GM21528 (cell line): ENCODE data around the gene POU2F3.

Experiments used
- ATAC-seq: cut with Tn5 transposase; IDR thresholded peaks from one replicate; pipeline ENCODE4 v1.9.1; 2021; ENCODE audit warnings: mild to moderate bottlenecking, moderate library complexity; ENCODE audit not compliant: unreplicated experiment, low FRiP score

Gene POU2F3

DNA sequence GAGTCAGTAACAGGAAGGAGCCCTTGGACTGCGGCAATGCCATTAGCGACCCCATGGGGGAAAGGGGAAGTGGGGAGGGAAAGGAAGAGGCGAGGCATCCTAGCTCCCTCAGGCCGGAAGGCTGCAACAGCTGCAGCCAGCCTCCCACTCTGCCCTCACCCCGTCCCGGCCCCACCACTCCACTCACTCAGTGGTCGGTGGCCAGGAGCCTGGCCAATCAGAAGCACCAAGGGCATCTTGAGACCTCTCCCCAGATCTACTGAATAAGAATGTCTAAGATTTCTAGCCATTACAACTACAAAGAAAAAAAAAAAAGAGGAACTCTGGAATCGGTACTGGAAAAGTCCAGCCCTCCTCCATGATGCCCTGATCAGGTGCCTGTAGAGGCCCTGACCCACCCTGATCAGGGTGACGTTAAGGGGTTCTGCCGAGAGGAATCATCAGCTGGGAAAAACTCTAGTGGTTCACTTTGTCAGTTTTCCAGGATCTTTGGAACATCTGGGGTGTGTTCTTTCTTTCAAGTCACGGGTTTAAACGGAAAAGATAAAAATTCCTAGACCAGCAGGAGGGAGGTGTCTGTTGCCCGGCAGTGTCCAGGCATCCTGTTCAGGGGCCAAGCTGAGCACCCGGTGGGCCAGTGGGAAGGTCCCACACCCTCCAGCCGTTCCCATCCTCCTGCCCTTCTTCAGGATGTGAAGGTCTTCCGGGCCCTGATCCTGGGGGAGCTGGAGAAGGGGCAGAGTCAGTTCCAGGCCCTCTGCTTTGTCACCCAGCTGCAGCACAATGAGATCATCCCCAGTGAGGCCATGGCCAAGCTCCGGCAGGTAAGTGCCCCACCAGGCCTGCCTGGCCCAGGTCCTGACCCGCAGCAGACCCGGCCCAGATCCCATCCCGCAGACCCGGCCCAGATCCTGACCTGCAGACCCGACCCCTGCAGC is 14.7 kb upstream of the POU2F3 start:
- ATAC-seq: no peak

- no peak for ATAC-seq
Measured at GRCh38 chr11:120226242-120226641, 13.7 kb upstream of the POU2F3 start.

DNA sequence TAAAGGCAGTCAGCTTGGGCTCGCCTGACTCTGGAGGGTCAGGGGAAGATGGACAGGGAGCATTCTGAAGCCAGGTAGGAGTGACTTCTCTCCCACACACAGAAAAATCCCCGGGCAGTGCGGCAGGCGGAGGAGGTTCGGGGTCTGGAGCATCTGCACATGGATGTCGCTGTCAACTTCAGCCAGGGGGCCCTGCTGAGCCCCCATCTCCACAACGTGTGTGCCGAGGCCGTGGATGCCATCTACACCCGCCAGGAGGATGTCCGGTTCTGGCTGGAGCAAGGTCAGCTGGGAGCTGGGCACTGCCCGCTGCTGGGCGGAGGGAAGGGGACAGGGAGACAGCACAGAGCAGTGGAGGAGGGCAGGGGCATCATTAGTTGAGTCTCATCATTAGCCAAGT is 13.2 kb upstream of the POU2F3 start:
- no peak for ATAC-seq

GRCh38 chr11:120227228-120227852 is 12.6 kb upstream of the POU2F3 start:
- ATAC-seq: no peak

GRCh38 chr11:120228794-120229384 is 11.1 kb upstream of the POU2F3 start:
- no peak for ATAC-seq

- no peak for ATAC-seq
Measured at GRCh38 chr11:120229451-120230424, 10.2 kb upstream of the POU2F3 start.

DNA sequence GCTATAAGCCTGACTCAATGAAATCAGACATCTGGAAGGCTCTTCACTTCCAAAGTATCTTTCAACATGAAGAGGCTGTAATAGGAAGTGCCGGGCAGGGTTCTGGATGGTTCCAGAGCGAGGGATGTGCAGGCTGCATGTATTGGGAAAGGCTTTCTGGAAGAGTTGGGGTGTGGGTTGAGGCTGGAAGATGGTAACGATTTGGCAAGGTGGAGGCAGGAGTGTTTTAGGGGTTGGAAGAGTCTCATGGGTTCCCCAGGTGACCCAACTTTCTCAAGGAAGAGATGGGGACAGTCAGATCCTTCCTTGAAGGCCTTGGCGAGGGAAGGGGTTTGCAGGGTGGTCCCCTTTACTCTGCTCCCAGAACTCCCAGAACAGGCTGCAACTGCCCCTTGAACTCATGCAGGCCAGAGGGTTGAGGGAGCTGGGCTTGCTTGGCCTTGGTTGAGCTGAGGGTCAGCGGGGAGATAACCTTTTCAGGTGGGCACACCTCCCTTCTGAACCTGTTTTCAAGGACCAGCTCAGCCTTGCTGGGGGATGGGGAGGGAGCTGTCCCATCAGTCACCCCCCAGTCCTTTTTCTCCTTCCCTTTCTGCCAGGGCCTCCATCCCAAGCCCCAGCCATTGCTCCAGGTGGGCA is 9.4 kb upstream of the POU2F3 start:
- no peak for ATAC-seq

- ATAC-seq: no peak
Measured at GRCh38 chr11:120231963-120232362, 8.0 kb upstream of the POU2F3 start.

GRCh38 chr11:120233207-120233803 is 6.6 kb upstream of the POU2F3 start:
- ATAC-seq: no peak

DNA sequence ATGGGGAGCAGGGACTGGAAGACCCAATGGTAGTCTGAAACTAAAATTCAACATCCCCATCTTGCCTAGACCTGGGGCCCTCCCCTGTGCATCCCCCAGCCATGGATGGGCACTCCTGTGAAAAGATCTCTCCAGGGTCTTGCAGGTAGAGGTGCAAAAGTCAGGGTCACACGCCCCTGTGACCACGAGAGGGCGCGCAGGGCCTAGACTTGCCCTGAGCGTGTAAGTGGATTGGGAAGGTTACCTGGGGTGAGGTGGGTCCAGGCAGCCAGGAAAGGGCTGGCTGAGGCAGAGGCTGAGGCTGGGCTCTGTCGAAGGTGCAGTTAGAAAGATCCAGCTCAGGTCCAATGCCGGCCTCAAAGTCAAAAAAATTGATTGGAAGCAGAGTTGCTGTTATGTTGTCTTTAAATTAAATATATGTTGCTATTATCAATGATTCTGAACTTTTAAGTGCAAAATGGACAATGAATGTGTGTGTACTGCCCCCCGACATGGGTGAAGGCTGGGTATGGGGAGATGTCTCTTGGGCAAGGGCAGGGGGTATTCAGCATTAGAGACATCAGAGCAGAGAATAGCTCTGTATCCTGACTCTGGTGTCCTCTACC is 4.8 kb upstream of the POU2F3 start:
- ATAC-seq: no peak

GRCh38 chr11:120236169-120237107 is 3.5 kb upstream of the POU2F3 start:
- no peak for ATAC-seq

DNA sequence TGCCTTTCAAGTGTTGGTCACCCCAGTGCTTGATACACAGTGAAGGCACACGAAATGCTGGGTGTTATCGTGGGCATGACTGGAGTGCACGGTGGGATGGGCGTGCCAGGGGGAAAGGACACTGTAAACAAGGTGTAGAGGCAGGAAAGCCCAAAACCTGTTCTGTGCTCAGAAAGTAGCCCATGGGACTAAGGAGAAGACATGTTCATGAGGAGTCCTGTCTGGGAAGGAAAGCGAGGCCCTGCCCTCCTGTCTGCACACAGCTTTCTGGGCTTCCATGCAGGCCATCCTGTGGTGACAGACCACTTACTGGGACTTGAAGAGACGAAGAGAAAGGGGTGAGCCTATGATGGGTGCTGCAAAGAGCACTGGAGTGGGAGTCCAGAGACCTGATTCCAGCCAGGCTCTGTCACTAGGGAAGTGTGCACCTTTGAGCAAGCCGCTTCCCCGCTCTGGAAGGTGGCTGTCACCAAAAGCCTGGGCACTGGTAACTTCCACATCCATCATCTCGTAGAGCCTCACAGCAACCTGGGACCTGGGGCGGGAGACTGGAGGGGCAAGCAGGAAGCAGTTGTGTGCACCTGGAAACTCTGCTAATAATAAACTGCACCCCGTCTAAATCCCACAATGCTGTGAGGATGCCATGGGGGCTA is 846 bp upstream of the POU2F3 start:
- ATAC-seq: no peak

DNA sequence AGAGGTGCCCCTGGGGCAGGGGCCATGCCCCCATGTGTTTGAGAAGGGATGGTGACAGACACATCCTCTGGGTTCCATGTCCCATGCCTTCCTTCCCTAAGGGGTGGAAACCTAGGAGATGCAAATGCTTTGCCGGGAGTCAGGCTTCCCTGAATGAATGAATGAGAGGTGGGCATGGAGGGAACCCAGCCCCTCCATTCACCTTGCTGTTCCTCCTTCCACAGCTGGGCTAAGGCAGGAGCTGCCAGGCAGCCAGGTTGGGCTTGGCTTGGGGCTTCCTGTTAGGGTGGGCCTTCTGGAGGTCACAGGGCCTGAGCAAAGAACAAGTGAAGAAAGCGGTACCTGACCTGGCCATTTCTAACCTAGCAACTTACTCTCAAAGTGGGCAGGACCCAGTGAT is 926 bp downstream of the POU2F3 start:
- no peak for ATAC-seq

- ATAC-seq: no peak
Measured at GRCh38 chr11:120241277-120241676, 1.3 kb downstream of the POU2F3 start.

DNA sequence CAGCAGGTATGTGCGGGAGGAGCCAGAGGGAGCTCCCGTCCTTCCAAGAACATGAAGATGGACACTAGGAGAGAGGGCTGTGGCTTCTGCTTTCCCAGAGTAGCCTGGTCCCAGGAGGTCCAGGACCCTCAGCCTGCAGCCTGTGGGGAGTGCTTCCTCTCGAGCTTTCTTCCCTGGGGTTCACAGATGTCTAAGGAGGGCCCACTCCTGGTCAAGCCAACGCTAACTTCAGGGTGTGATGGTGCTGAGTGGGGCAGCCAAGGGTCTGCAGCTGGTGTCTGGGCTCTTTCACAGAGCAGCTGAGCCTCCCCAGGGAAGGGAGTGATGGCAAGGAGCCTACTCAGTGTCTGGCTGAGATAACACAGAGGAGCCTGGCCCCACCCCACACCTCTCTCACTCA is 3.3 kb downstream of the POU2F3 start:
- no peak for ATAC-seq

DNA sequence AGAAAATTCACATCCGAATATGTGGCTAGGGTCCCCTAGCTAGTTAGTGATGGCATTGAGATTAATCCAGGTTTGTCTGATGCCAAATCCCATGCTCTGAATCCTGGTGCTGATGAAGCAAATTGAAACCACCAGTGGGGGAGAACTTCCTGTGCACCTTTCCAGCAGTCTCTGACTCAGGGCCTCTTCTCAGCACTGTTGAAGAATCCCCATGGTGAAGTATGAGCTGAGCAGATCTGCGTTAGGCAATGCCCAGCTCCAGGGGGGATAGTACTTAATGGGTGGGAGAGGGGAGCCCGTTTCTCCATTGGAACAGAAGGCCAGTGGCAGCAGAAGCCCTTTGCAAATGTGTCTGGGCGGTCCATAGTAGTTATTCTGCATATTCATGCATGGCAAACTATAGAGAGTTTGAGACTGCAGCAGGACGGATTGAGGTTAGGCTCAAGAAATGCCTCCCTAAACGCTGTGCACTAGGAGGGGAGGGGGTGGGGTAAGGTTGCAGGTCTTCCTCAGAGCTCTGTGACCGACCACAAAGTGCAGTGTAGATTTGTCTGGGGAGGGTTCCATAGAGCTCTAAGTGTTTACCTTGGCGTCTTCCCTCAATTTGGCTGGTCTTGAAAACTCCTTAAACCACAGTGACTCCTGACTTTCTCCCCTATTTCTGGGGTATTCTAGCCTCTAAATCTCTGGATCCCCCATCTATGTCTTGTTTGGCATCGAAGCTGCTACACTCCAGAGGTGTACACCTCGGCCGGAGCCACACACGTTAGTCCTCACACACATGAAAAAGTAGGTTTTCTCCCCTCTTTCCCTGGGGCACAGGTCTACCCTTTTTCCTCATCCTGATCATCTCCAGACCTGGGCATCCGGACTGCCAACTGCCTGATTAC is 4.8 kb downstream of the POU2F3 start:
- no peak for ATAC-seq

DNA sequence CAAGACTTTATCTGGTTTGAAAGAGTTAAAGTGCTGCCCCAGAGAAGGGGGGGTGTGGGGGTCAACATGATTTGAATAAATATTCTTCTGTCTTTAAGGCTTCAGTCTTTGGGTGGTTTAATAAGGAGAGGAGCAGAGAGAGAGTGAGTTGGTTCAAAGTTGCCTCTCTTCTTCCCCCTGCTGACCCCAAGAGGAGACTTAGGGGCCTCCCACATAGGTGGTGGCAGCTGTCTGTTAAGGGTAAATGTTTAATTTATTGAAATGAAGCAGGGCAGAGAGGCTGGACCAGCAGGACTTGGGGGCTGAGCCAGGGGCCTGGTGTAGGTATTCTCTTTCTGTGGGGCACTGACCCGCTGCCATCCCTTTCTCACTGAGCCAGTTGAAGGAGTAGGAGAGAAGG is 5.5 kb downstream of the POU2F3 start:
- no peak for ATAC-seq
